HEK293 (cell line): ENCODE data around the gene HOXD12.
A peak's percentile ranks its signal among the peaks of the same experiment; 100 is the strongest.

Experiments used
- EGR2 ChIP-seq: fragments of 450-650 bp; formaldehyde crosslinking; IDR thresholded peaks from 2 replicates; pipeline ENCODE4 v1.5.1; 2016; ENCODE audit warnings: low read depth, missing biosample characterization, missing genetic modification characterization
- HIC1 ChIP-seq: fragments of 450-650 bp; formaldehyde crosslinking; IDR thresholded peaks from 2 replicates; pipeline ENCODE4 v1.5.1; 2016; ENCODE audit warnings: missing biosample characterization, missing genetic modification characterization
- IKZF3 ChIP-seq: fragments of 450-650 bp; IDR thresholded peaks from 2 replicates; pipeline ENCODE4 v1.5.0; 2018; ENCODE audit warnings: missing biosample characterization, mild to moderate bottlenecking, missing genetic modification characterization, moderate library complexity
- PRDM1 ChIP-seq: fragments of 450-650 bp; formaldehyde crosslinking; IDR thresholded peaks from 2 replicates; pipeline ENCODE4; 2016; ENCODE audit warnings: missing biosample characterization, missing genetic modification characterization
- REST ChIP-seq: fragments of 450-650 bp; formaldehyde crosslinking; IDR thresholded peaks from 2 replicates; pipeline ENCODE4 v1.5.1; 2016; ENCODE audit warnings: missing biosample characterization, missing genetic modification characterization
- ZBTB17 ChIP-seq: fragments of 450-650 bp; formaldehyde crosslinking; IDR thresholded peaks from 2 replicates; pipeline ENCODE4 v1.5.1; 2016; ENCODE audit warnings: missing biosample characterization, missing genetic modification characterization
- ZBTB21 ChIP-seq: fragments of 450-650 bp; formaldehyde crosslinking; IDR thresholded peaks from 2 replicates; pipeline ENCODE4 v1.5.1; 2017; ENCODE audit warnings: missing biosample characterization, missing genetic modification characterization
- ZEB2 ChIP-seq: fragments of 450-650 bp; formaldehyde crosslinking; IDR thresholded peaks from 2 replicates; pipeline ENCODE4 v1.5.1; 2016; ENCODE audit warnings: missing biosample characterization, missing genetic modification characterization
- ZNF148 ChIP-seq: fragments of 450-650 bp; formaldehyde crosslinking; IDR thresholded peaks from 2 replicates; pipeline ENCODE4 v1.5.0; 2017; ENCODE audit warnings: missing biosample characterization, missing genetic modification characterization, borderline replicate concordance
- ZNF157 ChIP-seq: fragments of 450-650 bp; formaldehyde crosslinking; IDR thresholded peaks from 2 replicates; pipeline ENCODE4 v1.5.1; 2016; ENCODE audit warnings: missing biosample characterization, missing genetic modification characterization
- ZNF341 ChIP-seq: fragments of 450-650 bp; formaldehyde crosslinking; IDR thresholded peaks from 2 replicates; pipeline ENCODE4; 2016; ENCODE audit warnings: low read depth, missing biosample characterization, missing genetic modification characterization
- ZNF398 ChIP-seq: fragments of 450-650 bp; formaldehyde crosslinking; IDR thresholded peaks from 2 replicates; pipeline ENCODE4 v1.5.1; 2017; ENCODE audit warnings: missing biosample characterization, missing genetic modification characterization
- ZNF629 ChIP-seq: fragments of 450-650 bp; formaldehyde crosslinking; IDR thresholded peaks from 2 replicates; pipeline ENCODE4 v1.5.1; 2017; ENCODE audit warnings: missing biosample characterization, missing genetic modification characterization
- ZNF792 ChIP-seq: fragments of 450-650 bp; formaldehyde crosslinking; IDR thresholded peaks from 2 replicates; pipeline ENCODE4 v1.5.1; 2016; ENCODE audit warnings: missing biosample characterization, missing genetic modification characterization
- ZXDB ChIP-seq: fragments of 450-650 bp; formaldehyde crosslinking; IDR thresholded peaks from 2 replicates; pipeline ENCODE4 v1.5.1; 2016; ENCODE audit warnings: missing biosample characterization, missing genetic modification characterization
- TF ChIP-seq, protein P1 (sequence below): fragments of 450-650 bp; IDR thresholded peaks from 2 replicates; pipeline ENCODE4 v1.5.1; 2018; ENCODE audit warnings: missing biosample characterization, missing genetic modification characterization
- TF ChIP-seq, protein P2 (sequence below): sonication (generic); formaldehyde crosslinking; IDR thresholded peaks from 2 replicates; pipeline ENCODE4 v1.8.1; 2022; ENCODE audit warnings: mild to moderate bottlenecking, moderate library complexity, missing genetic modification reagents
- TF ChIP-seq, protein P3 (sequence below): fragments of 450-650 bp; formaldehyde crosslinking; IDR thresholded peaks from 2 replicates; pipeline ENCODE4 v1.5.1; 2016; ENCODE audit warnings: missing biosample characterization, missing genetic modification characterization
- TF ChIP-seq, protein P4 (sequence below): fragments of 450-650 bp; formaldehyde crosslinking; IDR thresholded peaks from 2 replicates; pipeline ENCODE4 v1.5.1; 2016; ENCODE audit warnings: missing biosample characterization, missing genetic modification characterization

HOXD12 gene

GRCh38 chr2:176097820-176098365 lies 1.7 kb upstream of the HOXD12 start (continued):
- TF ChIP-seq REST (tag by site-specific recombination): no peak
- no peak for TF ChIP-seq ZXDB
- TF ChIP-seq PRDM1 (tag by site-specific recombination): 0 out of 2 replicates have a peak, but pooled peaks have one; percentile 1
- TF ChIP-seq ZNF341: peak; percentile 84
- TF ChIP-seq ZBTB17: peak; percentile 10
- TF ChIP-seq ZEB2 (tag by site-specific recombination): no peak
- TF ChIP-seq ZNF629: no peak
- TF ChIP-seq, protein P1, sequence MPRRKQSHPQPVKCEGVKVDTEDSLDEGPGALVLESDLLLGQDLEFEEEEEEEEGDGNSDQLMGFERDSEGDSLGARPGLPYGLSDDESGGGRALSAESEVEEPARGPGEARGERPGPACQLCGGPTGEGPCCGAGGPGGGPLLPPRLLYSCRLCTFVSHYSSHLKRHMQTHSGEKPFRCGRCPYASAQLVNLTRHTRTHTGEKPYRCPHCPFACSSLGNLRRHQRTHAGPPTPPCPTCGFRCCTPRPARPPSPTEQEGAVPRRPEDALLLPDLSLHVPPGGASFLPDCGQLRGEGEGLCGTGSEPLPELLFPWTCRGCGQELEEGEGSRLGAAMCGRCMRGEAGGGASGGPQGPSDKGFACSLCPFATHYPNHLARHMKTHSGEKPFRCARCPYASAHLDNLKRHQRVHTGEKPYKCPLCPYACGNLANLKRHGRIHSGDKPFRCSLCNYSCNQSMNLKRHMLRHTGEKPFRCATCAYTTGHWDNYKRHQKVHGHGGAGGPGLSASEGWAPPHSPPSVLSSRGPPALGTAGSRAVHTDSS (tag by site-specific recombination): no peak
- peak; percentile 35; the same call in 1 of the 2 replicates for TF ChIP-seq ZNF398
- no peak for TF ChIP-seq EGR2 (tag by site-specific recombination)
- TF ChIP-seq HIC1 (tag by site-specific recombination): no peak
- TF ChIP-seq, protein P2, sequence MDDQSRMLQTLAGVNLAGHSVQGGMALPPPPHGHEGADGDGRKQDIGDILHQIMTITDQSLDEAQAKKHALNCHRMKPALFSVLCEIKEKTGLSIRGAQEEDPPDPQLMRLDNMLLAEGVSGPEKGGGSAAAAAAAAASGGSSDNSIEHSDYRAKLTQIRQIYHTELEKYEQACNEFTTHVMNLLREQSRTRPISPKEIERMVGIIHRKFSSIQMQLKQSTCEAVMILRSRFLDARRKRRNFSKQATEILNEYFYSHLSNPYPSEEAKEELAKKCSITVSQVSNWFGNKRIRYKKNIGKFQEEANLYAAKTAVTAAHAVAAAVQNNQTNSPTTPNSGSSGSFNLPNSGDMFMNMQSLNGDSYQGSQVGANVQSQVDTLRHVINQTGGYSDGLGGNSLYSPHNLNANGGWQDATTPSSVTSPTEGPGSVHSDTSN (CRISPR knock-in tag): no peak
- TF ChIP-seq, protein P3, sequence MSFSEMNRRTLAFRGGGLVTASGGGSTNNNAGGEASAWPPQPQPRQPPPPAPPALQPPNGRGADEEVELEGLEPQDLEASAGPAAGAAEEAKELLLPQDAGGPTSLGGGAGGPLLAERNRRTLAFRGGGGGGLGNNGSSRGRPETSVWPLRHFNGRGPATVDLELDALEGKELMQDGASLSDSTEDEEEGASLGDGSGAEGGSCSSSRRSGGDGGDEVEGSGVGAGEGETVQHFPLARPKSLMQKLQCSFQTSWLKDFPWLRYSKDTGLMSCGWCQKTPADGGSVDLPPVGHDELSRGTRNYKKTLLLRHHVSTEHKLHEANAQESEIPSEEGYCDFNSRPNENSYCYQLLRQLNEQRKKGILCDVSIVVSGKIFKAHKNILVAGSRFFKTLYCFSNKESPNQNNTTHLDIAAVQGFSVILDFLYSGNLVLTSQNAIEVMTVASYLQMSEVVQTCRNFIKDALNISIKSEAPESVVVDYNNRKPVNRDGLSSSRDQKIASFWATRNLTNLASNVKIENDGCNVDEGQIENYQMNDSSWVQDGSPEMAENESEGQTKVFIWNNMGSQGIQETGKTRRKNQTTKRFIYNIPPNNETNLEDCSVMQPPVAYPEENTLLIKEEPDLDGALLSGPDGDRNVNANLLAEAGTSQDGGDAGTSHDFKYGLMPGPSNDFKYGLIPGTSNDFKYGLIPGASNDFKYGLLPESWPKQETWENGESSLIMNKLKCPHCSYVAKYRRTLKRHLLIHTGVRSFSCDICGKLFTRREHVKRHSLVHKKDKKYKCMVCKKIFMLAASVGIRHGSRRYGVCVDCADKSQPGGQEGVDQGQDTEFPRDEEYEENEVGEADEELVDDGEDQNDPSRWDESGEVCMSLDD (tag by site-specific recombination): 0 out of 2 replicates have a peak, but pooled peaks have one; percentile 5
- TF ChIP-seq, protein P4, sequence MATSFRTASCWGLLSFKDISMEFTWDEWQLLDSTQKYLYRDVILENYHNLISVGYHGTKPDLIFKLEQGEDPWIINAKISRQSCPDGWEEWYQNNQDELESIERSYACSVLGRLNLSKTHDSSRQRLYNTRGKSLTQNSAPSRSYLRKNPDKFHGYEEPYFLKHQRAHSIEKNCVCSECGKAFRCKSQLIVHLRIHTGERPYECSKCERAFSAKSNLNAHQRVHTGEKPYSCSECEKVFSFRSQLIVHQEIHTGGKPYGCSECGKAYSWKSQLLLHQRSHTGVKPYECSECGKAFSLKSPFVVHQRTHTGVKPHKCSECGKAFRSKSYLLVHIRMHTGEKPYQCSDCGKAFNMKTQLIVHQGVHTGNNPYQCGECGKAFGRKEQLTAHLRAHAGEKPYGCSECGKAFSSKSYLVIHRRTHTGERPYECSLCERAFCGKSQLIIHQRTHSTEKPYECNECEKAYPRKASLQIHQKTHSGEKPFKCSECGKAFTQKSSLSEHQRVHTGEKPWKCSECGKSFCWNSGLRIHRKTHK: no peak
- no peak for TF ChIP-seq IKZF3 (tag by site-specific recombination)
- TF ChIP-seq ZBTB21 (tag by site-specific recombination): no peak
- TF ChIP-seq ZNF157 (tag by site-specific recombination): no peak
- TF ChIP-seq ZNF148 (tag by site-specific recombination): no peak
- no peak for TF ChIP-seq ZNF792 (tag by site-specific recombination)
